Measurements from ENCODE around the gene SLC36A3.

DNA sequence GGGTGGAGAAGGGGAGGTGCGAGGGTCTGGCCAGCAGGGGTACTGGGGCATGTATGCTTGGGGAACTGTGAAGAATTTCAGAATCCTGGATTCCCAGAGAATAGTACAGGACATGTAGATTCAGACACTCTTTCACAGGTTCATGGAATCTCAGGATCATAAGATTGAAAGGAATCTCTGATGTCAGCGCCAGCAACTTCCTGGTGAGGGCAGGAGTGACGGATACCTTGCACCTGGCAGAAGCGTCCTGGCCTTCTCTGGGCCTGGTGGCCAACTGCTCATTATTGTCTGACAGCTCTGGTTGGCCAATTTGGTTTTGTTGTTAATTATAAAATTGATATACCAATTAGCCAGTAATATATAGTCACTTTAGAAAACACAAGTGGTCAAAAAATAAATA lies 43.6 kb downstream of the SLC36A3 start:
- TF ChIP-seq POLR2AphosphoS5 (IDR thresholded peaks at IDR 0.05): no peak
- TF ChIP-seq CTCF (IDR thresholded peaks at IDR 0.05): no peak
- TF ChIP-seq POLR2A (IDR thresholded peaks at IDR 0.05): no peak
